PFSK-1 (cell line): ENCODE data around the gene DNAH17.

ENCODE experiments used
- FOXP2 ChIP-seq: optimal IDR thresholded peaks from 2 replicates; pipeline ENCODE3; 2011; ENCODE audit warnings: borderline replicate concordance, control low read depth, inconsistent platforms; ENCODE audit not compliant: insufficient read depth; ENCODE audit errors: extremely low read length, extremely low read depth
- POLR2AphosphoS5 ChIP-seq: IDR thresholded peaks from 2 replicates; pipeline ENCODE4 v1.6.1; 2012; ENCODE audit warnings: low read depth, mild to moderate bottlenecking, control low read depth, low read length, moderate library complexity
- SIN3A ChIP-seq: IDR thresholded peaks from 2 replicates; pipeline ENCODE4 v1.6.1; 2012; ENCODE audit warnings: mild to moderate bottlenecking, low read length, moderate library complexity, borderline replicate concordance; ENCODE audit not compliant: insufficient read depth
- TAF1 ChIP-seq: IDR thresholded peaks from 2 replicates; pipeline ENCODE4 v1.6.1; 2012; ENCODE audit warnings: low read length, control low read depth, borderline replicate concordance; ENCODE audit not compliant: insufficient read depth
- TF ChIP-seq, protein P1 (sequence below), 2 experiments: IDR thresholded peaks; 2 replicates each; pipeline versions ENCODE4 v1.6.1 to v1.8.0; 2011 to 2012; ENCODE audit warnings: low read depth in 2 of 2, low read length in 2 of 2, control low read depth in 1 of 2, inconsistent platforms in 1 of 2, mild to moderate bottlenecking in 1 of 2, moderate library complexity in 1 of 2; ENCODE audit not compliant: insufficient read depth in 1 of 2

GRCh38 chr17:78460176-78460675 lies 117.0 kb downstream of the DNAH17 start:
- TF ChIP-seq TAF1 (no peak), POLR2AphosphoS5 (no peak), SIN3A (no peak), FOXP2 (no peak)
- TF ChIP-seq, protein P1, sequence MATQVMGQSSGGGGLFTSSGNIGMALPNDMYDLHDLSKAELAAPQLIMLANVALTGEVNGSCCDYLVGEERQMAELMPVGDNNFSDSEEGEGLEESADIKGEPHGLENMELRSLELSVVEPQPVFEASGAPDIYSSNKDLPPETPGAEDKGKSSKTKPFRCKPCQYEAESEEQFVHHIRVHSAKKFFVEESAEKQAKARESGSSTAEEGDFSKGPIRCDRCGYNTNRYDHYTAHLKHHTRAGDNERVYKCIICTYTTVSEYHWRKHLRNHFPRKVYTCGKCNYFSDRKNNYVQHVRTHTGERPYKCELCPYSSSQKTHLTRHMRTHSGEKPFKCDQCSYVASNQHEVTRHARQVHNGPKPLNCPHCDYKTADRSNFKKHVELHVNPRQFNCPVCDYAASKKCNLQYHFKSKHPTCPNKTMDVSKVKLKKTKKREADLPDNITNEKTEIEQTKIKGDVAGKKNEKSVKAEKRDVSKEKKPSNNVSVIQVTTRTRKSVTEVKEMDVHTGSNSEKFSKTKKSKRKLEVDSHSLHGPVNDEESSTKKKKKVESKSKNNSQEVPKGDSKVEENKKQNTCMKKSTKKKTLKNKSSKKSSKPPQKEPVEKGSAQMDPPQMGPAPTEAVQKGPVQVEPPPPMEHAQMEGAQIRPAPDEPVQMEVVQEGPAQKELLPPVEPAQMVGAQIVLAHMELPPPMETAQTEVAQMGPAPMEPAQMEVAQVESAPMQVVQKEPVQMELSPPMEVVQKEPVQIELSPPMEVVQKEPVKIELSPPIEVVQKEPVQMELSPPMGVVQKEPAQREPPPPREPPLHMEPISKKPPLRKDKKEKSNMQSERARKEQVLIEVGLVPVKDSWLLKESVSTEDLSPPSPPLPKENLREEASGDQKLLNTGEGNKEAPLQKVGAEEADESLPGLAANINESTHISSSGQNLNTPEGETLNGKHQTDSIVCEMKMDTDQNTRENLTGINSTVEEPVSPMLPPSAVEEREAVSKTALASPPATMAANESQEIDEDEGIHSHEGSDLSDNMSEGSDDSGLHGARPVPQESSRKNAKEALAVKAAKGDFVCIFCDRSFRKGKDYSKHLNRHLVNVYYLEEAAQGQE (IDR thresholded peaks at IDR 0.05; ENCODE audit: insufficient read depth in 1 of 2, low read depth in 2 of 2, low read length in 2 of 2) = no peak
